WERI-Rb-1 (cell line): ENCODE results near the gene CFAP45.

Source experiments
- DNase-seq: peaks from one replicate; pipeline ENCODE4 v3.0.0-alpha.2; 2020
- H3K27ac ChIP-seq: fragments of 250-450 bp; sonication (Bioruptor Pico); 2 replicates; pipeline ENCODE4 v1.5.1; 2020; ENCODE audit warnings: mild to moderate bottlenecking, moderate library complexity
- H3K27me3 ChIP-seq: fragments of 250-450 bp; sonication (Bioruptor Pico); 2 replicates; pipeline ENCODE4 v1.5.1; 2021; ENCODE audit warnings: mild to moderate bottlenecking, low read depth, moderate library complexity; ENCODE audit not compliant: insufficient read depth, severe bottlenecking
- H3K36me3 ChIP-seq: fragments of 250-450 bp; sonication (Bioruptor Pico); 2 replicates; pipeline ENCODE4 v1.5.1; 2020; ENCODE audit warnings: mild to moderate bottlenecking, moderate library complexity
- H3K4me3 ChIP-seq: 2 replicates; pipeline ENCODE4 v1.5.1; 2011; ENCODE audit warnings: low read depth, mild to moderate bottlenecking, control low read depth, low read length
- H3K9me3 ChIP-seq: fragments of 250-450 bp; sonication (Bioruptor Pico); 2 replicates; pipeline ENCODE4 v1.5.1; 2021; ENCODE audit warnings: mild to moderate bottlenecking, moderate library complexity; ENCODE audit not compliant: severe bottlenecking
- TF ChIP-seq, protein P1 (sequence below): IDR thresholded peaks from 2 replicates; pipeline ENCODE4 v1.5.1; 2011; ENCODE audit warnings: low read depth, mild to moderate bottlenecking, control low read depth, inconsistent platforms, low read length

The CFAP45 gene

DNA sequence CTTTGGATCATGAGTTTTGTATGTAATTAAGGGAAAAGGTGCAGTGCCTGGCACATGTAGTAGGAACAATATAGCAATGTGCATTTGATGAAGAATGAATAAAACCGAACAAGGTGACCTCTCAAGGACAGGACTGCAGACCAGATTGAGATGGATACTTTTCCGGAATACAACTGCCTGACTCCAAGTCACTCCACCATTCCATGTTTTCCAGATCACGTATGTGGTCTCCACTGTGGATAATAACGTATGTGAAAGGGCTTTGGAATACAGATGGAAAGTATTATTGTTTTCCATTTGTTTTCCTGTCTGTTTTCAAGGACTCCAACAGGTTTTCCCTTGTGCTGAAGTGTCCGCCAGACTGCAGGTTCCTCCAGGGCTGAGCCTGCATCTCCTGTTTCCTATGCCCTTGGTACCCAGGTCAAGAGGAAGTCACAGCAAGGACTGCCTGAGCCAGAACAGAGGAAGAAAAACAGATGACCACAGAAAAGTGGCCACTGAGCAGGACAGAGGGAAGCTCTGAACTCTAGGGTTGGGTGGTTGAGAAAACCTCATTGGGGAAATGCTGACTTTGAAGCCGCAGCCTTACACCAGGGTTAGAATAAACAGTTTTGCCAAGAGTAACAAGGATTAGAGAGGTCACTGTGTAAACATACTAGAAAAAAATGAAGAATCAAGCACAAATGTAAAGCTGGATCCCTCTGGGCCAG is 4.0 kb downstream of the CFAP45 start:
- peaks cover 2% of the 10 kb centered on the region for H3K9me3 ChIP-seq
- TF ChIP-seq, protein P1, sequence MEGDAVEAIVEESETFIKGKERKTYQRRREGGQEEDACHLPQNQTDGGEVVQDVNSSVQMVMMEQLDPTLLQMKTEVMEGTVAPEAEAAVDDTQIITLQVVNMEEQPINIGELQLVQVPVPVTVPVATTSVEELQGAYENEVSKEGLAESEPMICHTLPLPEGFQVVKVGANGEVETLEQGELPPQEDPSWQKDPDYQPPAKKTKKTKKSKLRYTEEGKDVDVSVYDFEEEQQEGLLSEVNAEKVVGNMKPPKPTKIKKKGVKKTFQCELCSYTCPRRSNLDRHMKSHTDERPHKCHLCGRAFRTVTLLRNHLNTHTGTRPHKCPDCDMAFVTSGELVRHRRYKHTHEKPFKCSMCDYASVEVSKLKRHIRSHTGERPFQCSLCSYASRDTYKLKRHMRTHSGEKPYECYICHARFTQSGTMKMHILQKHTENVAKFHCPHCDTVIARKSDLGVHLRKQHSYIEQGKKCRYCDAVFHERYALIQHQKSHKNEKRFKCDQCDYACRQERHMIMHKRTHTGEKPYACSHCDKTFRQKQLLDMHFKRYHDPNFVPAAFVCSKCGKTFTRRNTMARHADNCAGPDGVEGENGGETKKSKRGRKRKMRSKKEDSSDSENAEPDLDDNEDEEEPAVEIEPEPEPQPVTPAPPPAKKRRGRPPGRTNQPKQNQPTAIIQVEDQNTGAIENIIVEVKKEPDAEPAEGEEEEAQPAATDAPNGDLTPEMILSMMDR: no peak
- no peak overlapping the region for H3K4me3 ChIP-seq
- H3K27ac ChIP-seq: no peak overlapping the region
- no peaks in the 10 kb centered on the region for H3K36me3 ChIP-seq
- no peak for DNase-seq
- peaks cover 63% of the 10 kb centered on the region for H3K27me3 ChIP-seq

DNA sequence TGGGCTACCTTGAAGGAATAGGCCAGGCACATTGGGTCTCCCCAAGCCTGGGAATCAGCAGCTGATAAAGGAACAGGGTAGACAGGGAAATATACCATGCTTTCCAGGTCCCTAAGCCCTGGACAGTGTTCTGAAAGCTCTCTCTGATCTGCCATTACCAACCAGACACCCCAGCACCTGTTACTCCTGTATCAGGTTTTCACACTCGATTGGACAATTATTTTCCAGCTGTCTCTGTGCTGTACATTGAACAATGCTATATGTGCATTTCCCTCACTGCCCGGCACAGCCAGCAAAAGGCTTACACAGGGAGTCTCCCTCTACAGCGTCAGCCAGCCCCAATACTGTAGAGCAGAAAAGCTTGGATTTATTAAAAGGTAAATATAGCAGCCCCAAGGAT is 4.7 kb downstream of the CFAP45 start:
- peaks cover 2% of the 10 kb centered on the region for H3K9me3 ChIP-seq
- H3K4me3 ChIP-seq: no peak overlapping the region
- H3K36me3 ChIP-seq: no peaks in the 10 kb centered on the region
- H3K27ac ChIP-seq: no peak overlapping the region
- TF ChIP-seq, protein P1: no peak
- no peak for DNase-seq
- peaks cover 61% of the 10 kb centered on the region for H3K27me3 ChIP-seq

DNA sequence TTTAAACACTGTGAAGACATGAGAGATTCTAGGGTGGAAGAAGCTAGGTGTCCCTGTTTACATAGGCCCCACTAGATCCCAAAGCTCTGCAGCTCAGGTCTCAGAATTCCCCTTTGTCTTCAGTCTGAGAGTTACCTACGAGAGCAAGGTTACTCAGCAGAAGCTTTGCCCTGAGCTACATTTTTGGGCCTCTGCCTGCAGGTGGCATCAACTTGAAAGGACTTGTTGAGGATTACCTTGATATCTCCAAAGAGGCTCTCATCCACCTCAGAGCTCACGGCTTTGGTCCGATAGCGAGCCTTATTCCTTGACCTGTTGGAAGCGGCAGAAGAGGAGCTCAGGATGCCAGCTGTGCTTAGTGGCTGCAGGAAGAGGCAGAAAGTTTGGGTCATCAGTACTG is 7.0 kb downstream of the CFAP45 start:
- Histone ChIP-seq H3K36me3 (no peaks in the 10 kb centered on the region), H3K9me3 (no peaks in the 10 kb centered on the region), H3K27me3 (peaks cover 69% of the 10 kb centered on the region), H3K4me3 (no peak overlapping the region), H3K27ac (no peak overlapping the region)
- DNase-seq: peak; percentile 36
- TF ChIP-seq, protein P1: peak; percentile 27; the same call in 1 of the 2 replicates

DNA sequence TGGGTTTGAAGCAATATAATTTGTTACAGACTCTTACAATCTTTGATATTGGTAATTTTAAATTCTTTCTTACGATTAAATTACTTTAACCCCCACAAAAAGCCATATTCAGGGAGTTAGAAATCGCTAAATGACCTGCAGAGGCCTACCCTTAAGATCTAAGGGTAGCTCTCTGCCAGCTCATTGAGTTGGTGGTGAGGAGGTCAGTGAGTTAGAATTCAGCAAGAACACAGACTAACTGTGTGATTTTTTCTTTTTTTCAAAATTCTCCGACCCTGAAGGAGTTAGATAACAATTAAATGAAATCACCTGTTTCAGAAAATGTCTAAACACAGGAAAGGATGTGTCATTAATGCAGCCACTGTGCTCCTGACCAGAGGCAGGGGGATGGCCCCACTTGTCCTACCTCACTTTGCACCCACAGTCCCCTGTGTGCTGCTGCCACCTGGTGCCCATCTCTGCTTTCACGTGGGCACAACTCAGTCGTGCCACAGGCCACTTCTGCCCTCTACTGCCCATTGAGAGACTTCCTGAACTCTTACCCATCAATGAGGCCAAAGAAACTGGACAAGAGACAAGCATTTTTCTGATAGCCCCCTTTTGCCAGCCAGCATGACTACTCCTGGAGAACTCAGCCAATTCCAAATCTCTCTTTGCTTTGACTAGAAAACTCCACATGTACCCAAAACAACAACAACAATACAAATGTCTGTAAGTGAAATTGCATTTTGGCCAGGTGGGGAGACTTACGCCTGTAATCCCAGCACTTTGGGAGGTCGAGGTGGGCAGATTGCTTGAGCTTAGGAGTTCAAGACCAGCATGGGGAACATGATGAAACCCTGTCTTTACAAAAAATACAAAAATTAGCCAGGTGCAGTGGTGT is 8.4 kb downstream of the CFAP45 start:
- no peaks in the 10 kb centered on the region for H3K36me3 ChIP-seq
- no peaks in the 10 kb centered on the region for H3K9me3 ChIP-seq
- peak; percentile 79 for DNase-seq
- no peak overlapping the region for H3K27ac ChIP-seq
- peaks cover 71% of the 10 kb centered on the region for H3K27me3 ChIP-seq
- TF ChIP-seq, protein P1: peak; percentile 98
- H3K4me3 ChIP-seq: no peak overlapping the region

DNA sequence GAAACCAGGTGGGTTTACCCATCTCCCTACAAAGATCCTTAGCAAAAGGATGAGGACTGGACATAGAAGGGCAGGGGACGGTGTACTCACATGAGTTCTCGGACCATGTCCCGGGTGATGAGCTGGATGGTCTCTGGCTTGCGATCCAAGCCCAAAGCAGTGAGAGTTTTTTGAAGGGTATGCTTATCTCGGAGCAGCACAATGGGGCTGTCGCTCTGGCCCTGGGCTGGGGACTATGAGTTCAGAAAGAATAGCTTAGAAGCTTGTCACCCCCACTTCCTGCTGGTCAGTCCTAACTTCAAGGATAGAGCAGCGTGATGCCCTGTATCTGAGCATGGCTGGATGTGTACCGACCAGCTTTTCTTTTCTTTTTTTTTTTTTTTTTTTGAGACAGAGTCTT is 9.6 kb downstream of the CFAP45 start:
- no peak overlapping the region for H3K27ac ChIP-seq
- H3K4me3 ChIP-seq: no peak overlapping the region
- TF ChIP-seq, protein P1: no peak
- H3K36me3 ChIP-seq: no peaks in the 10 kb centered on the region
- peaks cover 70% of the 10 kb centered on the region for H3K27me3 ChIP-seq
- no peak for DNase-seq
- H3K9me3 ChIP-seq: no peaks in the 10 kb centered on the region
